HS-27A (cell line): ENCODE results near the gene RYR2.

Source experiments
- DNase-seq: peaks from one replicate; pipeline ENCODE4 v3.0.0-alpha.2; 2012; ENCODE audit warnings: low read depth, missing footprints

Gene RYR2

GRCh38 chr1:237032029-237032428 is 10.0 kb upstream of the RYR2 start:
- DNase-seq, result no peak

- no peak for DNase-seq
These were observed 8.9 kb upstream of the RYR2 start for GRCh38 chr1:237033061-237033460.

- DNase-seq, result no peak
These were observed 8.2 kb upstream of the RYR2 start for GRCh38 chr1:237033804-237034203.

- DNase-seq, result no peak
These were observed 6.2 kb upstream of the RYR2 start for GRCh38 chr1:237035759-237036158.

GRCh38 chr1:237038211-237038610 is 3.8 kb upstream of the RYR2 start:
- no peak for DNase-seq

- no peak for DNase-seq
These were observed 1.2 kb upstream of the RYR2 start for GRCh38 chr1:237040823-237041222.

- no peak for DNase-seq
These were observed 556 bp upstream of the RYR2 start for GRCh38 chr1:237041461-237041794.

GRCh38 chr1:237042526-237042891 is 525 bp downstream of the RYR2 start:
- DNase-seq, result no peak

GRCh38 chr1:237042892-237043576 is 1.1 kb downstream of the RYR2 start:
- DNase-seq, result no peak

- no peak for DNase-seq
These were observed 2.1 kb downstream of the RYR2 start for GRCh38 chr1:237043846-237044636.

GRCh38 chr1:237045278-237046016 is 3.5 kb downstream of the RYR2 start:
- DNase-seq, result no peak

- DNase-seq, result no peak
These were observed 6.8 kb downstream of the RYR2 start for GRCh38 chr1:237048803-237049202.

GRCh38 chr1:237050185-237050584 is 8.2 kb downstream of the RYR2 start:
- DNase-seq, result no peak

- DNase-seq, result no peak
These were observed 8.9 kb downstream of the RYR2 start for GRCh38 chr1:237050915-237051314.

GRCh38 chr1:237054313-237054712 is 12.3 kb downstream of the RYR2 start:
- no peak for DNase-seq

- no peak for DNase-seq
These were observed 16.5 kb downstream of the RYR2 start for GRCh38 chr1:237058470-237058869.

- no peak for DNase-seq
These were observed 17.3 kb downstream of the RYR2 start for GRCh38 chr1:237059244-237059643.

GRCh38 chr1:237062976-237063375 is 21.0 kb downstream of the RYR2 start:
- no peak for DNase-seq

- no peak for DNase-seq
These were observed 23.9 kb downstream of the RYR2 start for GRCh38 chr1:237065903-237066302.

- no peak for DNase-seq
These were observed 28.5 kb downstream of the RYR2 start for GRCh38 chr1:237070519-237070918.

GRCh38 chr1:237071641-237072420 is 29.8 kb downstream of the RYR2 start:
- DNase-seq, result no peak

- no peak for DNase-seq
These were observed 32.6 kb downstream of the RYR2 start for GRCh38 chr1:237074371-237075117.
